ENCODE measurements around the gene POLQ.
"Not testable (repeated sequence)": the region's sequence is repeated elsewhere in the genome, so short reads cannot be mapped to it uniquely, and the experiment has no call there.

POLQ gene

GRCh38 chr3:121545574-121546455 is at the start of gene POLQ:
TSS of gene POLQ (minus strand) at chr3:121545988. CDS start at chr3:121545877, 111 bp downstream.
- peak; percentile 48 to 91 for DNase-seq

- DNase-seq = no peak
These were observed 49.1 kb upstream of the POLQ start for GRCh38 chr3:121594850-121595249.

DNA sequence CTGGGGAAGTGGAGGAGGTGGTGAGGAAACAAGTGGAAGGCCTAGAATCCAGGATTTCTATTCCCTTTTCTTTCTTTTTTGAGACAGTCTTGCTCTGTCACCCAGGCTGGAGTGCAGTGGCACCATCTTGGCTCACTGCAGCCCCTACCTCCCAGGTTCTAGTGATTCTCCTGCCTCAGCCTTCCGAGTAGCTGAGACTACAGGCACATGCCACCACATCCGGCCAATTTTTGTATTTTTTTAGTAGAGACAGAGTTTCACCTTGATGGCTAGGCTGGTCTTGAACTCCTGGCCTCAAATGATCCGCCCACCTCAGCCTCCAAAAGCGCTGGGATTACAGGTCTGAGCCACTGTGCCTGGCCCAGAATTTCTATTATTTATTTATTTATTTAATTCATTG is 48.0 kb upstream of the POLQ start:
- not testable (repeated sequence) for DNase-seq

GRCh38 chr3:121592856-121593702 is 47.3 kb upstream of the POLQ start, which contains the start of gene FBXO40:
TSS of gene FBXO40 (plus strand) at chr3:121593379. CDS start at chr3:121620576, 27,197 bp downstream.
- DNase-seq = no peak

DNA sequence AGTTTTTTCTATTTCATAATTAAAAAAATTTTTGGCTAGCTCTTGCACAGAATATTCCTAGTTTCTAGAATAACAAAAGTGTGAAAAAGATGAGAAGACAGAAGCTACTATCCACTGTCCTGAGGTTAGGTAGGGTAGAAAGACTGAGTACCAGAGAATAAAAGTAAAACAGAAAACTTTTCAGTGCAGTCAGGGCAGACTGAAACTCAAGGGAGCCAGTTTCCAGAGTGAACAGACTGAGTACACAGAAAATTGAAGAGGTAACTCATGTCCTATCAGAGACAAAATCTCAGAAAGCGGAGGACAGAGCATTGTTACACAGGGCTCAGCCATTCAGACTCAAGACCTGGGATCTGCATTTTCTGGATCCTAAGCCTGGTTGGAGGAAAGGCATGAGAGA is 38.6 kb upstream of the POLQ start:
- DNase-seq = no peak

- DNase-seq = no peak
These were observed 35.9 kb upstream of the POLQ start for GRCh38 chr3:121581691-121582090.

DNA sequence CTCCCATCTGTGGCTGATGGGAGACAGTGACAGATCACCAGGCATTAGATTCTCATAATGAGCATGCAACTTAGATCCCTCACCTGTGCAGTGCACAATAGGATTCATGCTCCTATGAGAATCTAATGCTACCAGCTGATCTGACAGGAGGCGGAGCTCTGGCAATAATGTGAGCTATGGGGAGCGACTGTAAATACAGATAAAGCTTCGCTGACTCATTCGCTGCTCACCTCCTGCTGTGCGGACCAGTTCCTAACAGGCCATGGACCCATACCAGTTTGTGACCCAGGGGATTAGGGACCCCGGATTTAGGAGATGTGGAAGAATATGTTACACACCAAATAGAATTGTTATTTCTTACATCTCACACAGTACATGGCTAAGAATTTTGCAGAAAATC is 28.7 kb upstream of the POLQ start:
- no peak for DNase-seq

- no peak for DNase-seq
These were observed 21.9 kb upstream of the POLQ start, which contains the start of gene ARGFX for GRCh38 chr3:121567649-121568048. TSS of gene ARGFX (plus strand) at chr3:121567949. CDS start at chr3:121570714, 2,765 bp downstream.

DNA sequence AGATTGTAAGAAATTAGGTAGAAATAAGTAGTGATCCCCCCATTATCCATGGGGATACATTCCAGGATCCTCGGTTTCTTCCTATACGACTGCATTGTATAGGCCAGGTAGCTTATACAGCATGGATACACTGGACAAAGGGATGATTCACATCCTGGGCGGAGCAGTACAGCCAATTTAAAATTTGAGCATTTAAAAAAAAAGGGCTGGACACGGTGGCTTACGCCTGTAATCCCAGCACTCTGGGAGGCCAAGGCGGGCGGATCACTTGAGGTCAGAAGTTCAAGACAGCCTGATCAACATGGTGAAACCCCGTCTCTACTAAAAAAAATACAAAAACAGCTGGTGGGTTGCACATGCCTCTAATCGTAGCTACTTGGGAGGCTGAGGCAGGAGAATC is 21.0 kb upstream of the POLQ start:
- DNase-seq = no peak

DNA sequence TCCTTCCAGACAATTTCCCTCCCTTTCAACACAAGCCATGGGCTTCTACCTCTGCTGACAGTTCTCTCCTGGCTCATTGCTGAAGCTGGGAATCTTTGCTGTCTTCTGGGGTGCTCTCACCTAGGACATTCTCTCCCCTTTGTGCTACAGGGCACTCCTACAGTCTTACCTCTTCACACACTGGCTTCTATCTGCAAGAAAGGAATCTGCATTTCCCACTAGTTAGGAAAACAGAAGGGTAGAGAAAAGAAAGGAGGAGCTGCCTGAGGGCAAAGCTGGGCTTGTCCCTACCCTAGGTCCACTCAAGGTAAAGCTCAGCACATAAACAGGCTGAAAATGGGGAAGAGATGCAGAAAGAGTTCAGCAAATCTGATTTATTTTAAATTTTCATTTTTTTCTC is 16.4 kb upstream of the POLQ start:
- no peak for DNase-seq

GRCh38 chr3:121557426-121557934 is 11.7 kb upstream of the POLQ start:
- DNase-seq = no peak

DNA sequence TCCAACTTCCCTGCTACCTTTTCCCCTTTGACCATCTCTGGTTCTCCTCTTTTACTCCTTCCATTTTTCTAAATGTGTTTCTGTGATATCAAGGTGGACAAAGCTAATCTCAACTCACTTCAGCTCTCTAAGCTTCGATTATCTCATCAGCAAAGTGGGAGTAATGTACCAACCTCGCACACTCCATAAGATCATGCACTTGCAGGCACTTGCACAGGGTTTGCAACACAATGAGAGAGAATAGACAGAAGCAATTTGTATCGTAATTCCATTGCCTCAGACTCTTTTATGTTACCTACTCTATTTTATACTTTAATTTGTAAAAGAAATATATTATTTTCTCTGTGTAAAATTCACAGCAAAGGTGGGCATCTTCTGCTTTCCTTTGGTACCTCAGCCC is 7.0 kb upstream of the POLQ start:
- DNase-seq = no peak

- no peak for DNase-seq
These were observed 6.6 kb upstream of the POLQ start for GRCh38 chr3:121552379-121552778.

DNA sequence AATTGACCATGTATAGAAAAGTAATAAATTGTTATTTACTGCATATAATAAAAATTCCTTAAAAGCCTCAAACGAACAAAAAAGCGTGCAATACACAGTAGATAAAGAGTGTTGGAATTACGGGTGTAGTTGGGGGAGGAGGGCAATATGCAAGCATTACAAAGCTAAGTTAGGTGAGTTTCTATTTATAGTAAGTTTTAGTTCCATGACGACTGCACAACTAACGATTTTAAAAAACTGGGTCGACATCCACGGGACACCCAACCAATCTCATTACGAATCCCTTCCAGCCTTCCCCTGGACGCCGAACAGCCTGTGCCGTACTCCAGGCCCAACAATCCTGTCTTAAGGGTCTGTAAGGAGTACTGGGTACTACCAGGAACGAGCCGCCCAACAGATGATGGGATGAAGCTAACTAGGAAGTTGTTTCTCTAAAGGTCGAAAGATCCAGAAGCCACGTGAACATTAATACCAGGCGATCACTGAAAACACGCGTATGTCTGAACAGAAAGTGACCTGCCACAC is 677 bp downstream of the POLQ start:
- no peak for DNase-seq

- DNase-seq = no peak
These were observed 2.9 kb downstream of the POLQ start for GRCh38 chr3:121542924-121543323.

GRCh38 chr3:121531269-121531668 is 14.5 kb downstream of the POLQ start:
- DNase-seq = no peak

- DNase-seq = no peak
These were observed 16.5 kb downstream of the POLQ start for GRCh38 chr3:121529308-121529707.

DNA sequence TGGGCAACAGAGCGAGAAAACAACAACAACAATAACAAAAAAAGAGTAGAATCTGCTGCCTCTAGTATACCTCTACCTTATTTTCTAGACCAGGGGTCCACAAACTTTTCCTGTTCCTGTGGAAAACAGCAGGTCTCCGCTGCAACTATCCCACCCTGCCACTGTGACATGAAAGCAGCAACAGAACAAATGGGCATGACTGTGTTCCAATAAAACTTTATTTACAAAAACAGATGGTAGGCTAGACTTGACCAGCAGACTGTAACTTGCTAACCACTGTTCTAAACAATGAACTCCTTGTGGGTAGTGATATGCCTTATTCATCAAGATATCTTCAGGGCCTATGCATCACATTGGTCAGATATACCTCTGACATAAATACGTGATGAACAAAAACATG is 25.3 kb downstream of the POLQ start:
- DNase-seq = no peak

DNA sequence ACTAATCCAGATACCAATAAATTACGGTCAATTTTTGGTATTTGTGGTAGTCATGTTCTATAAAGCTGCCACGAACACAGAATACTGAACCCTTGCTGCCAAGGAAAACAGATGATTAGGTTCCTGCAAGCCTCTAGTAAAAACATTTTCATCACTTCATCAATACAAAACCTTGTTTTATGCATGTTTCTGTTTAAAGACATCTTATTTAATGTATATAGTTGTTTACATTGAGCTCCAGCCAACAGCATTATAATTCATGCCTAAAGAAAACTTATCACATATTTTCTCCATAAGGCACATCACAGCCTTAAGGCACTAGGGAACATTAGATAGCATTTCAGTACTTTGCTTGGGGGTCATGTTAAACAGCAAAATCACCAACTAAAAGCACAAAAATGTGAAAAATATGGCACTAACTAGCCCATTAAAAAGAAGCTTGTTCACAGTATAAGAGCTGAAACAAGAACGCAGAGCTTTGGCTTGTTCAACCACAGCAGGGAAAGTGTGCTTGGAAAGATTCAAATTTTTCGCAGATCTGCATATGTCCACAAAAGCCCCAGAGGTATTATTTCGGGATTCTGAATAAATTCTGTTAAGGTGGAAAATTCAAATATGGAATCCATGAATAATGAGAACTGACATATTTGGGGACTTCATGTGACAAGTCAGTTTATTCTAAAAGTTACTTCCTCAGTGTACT is 27.7 kb downstream of the POLQ start:
- DNase-seq = no peak

- DNase-seq = no peak
These were observed 29.9 kb downstream of the POLQ start for GRCh38 chr3:121515862-121516261.

DNA sequence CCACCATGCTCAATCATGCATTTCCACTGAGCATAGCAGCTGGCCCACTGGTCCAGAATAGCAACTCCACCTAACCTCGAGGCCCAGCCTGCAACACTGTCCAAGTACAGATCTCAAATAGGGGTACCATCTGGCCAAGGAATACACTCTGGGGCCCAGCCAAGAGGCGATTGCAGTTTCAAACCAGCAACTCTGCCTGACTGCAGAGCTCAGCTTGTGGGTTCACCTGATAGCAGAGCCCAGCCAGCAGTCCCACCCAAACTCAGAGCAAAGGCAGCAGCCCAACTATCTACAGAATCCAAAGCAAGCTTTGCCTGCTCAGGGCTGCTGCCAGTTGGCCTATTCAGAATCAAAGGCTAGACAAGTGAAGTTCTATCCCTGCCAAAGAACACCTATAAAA is 30.5 kb downstream of the POLQ start:
- DNase-seq = no peak

DNA sequence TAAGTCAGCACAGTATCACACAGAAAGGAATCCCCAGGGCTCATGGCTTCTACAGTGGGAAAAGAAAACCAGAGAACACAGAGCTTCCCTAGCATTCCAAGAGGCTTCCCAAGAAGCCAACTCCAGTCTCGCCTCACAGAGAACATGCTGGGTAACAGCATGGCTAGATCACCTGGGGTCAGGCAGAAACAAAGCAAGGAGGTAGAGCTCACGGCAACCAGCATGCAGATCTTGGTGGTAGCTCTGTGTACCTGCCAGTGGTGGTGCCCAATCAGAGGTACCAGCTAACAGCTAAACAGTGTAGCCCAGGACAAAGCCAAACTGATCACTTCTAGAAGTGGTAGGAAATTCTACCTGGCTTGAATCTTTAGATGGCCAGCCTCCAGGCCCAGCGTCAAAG is 31.3 kb downstream of the POLQ start:
- DNase-seq = no peak

DNA sequence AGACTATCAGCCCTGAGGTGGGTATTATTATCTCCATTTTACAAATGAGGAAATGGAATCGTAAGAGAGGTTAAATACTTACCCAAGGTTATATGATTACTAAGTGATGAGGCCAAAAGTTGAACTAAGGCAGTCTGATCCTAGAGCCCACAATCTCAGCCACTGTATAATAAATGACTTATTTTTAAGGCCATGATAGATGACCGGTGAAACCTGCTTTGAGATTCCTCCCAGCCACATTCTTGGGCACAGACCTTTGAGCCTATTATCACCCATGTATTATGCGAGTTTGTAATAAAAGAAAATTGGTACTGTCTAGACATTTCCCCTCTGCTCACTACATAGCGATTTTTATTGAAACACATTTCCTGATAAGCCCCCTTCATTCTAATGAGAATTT is 37.4 kb downstream of the POLQ start:
- no peak for DNase-seq

Data from bone marrow (tissue), 2 donors.